GM12872 (cell line): ENCODE data around the gene FANCC.

Experiments
- TF ChIP-seq, protein P1 (sequence below): IDR thresholded peaks from 3 replicates; pipeline ENCODE4 v1.5.1; 2011; ENCODE audit warnings: low read depth, mild to moderate bottlenecking, low read length, moderate library complexity; ENCODE audit not compliant: insufficient read depth

FANCC gene

GRCh38 chr9:95071925-95072324, 245.6 kb downstream of the FANCC start:
- TF ChIP-seq, protein P1, sequence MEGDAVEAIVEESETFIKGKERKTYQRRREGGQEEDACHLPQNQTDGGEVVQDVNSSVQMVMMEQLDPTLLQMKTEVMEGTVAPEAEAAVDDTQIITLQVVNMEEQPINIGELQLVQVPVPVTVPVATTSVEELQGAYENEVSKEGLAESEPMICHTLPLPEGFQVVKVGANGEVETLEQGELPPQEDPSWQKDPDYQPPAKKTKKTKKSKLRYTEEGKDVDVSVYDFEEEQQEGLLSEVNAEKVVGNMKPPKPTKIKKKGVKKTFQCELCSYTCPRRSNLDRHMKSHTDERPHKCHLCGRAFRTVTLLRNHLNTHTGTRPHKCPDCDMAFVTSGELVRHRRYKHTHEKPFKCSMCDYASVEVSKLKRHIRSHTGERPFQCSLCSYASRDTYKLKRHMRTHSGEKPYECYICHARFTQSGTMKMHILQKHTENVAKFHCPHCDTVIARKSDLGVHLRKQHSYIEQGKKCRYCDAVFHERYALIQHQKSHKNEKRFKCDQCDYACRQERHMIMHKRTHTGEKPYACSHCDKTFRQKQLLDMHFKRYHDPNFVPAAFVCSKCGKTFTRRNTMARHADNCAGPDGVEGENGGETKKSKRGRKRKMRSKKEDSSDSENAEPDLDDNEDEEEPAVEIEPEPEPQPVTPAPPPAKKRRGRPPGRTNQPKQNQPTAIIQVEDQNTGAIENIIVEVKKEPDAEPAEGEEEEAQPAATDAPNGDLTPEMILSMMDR = no peak

GRCh38 chr9:95071450-95071849, 246.1 kb downstream of the FANCC start:
- TF ChIP-seq, protein P1 = no peak

DNA sequence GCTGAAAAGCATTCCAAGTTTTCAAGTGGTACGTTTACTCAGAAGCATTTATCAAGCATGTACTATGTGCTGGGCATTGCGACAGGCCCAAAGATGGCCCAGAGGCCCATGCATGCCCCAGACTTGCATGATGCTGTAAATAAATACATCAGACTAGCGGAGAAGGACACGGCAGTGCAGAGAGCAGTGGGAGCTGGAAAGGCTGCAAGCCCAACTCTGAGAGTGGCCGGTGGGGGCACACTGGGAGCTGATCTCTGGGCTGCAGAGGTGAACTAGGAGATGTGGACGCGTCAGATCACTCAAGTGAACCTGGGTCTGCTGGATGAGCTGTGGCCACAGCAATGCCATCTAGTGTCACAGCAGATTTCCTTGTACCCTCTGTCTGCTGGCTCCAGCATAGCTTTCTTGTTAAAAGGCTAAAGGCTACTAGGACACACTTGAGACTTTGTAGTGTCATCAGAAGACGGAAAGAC, 246.9 kb downstream of the FANCC start:
- TF ChIP-seq, protein P1 = no peak

DNA sequence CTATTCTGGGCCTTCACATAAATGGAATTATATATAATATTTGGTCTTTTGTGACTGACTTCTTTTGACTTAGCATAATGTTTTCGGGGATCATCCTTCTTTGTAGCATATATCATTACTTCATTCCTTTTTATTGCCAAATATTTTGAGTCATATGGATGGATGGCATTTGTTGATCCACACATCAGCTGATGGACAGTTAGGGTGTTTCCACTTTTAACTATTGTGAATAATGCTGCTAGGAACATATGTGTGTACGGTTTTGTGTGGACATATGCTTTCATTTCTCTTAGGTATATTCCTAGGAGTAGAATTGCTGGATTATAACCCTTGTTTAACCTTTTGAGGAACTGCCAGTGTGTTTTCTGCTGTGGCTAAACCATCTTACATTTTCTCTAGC, 249.6 kb downstream of the FANCC start:
- TF ChIP-seq, protein P1 = no peak

GRCh38 chr9:95067057-95067456, 250.5 kb downstream of the FANCC start:
- TF ChIP-seq, protein P1 = no peak

- TF ChIP-seq, protein P1 = no peak
Observed at GRCh38 chr9:95065224-95065623, 252.3 kb downstream of the FANCC start.

- TF ChIP-seq, protein P1 = no peak
Observed at GRCh38 chr9:95063300-95063699, 254.2 kb downstream of the FANCC start.
